Left ventricle myocardium inferior (tissue), 1 donor: ENCODE data around the gene ZNF140. TPM values are rescaled to one million over a fixed set of nuclear protein-coding genes. Genes with fewer than 3 reads are reported as not detected.

Experiments
- DNase-seq: peaks from one replicate; pipeline ENCODE4 v3.0.0-alpha.2; 2020
- H3K27ac ChIP-seq: fragments of 200-600 bp; replicated peaks from 2 replicates; pipeline ENCODE4 v1.8.0; 2021
- H3K27me3 ChIP-seq: fragments of 200-600 bp; 2 replicates; pipeline ENCODE4 v1.8.0; 2021; ENCODE audit warnings: low read depth
- H3K36me3 ChIP-seq: fragments of 200-600 bp; 2 replicates; pipeline ENCODE4 v1.8.0; 2021
- H3K4me1 ChIP-seq: fragments of 200-600 bp; 2 replicates; pipeline ENCODE4 v1.8.0; 2021
- H3K4me3 ChIP-seq: fragments of 200-600 bp; 2 replicates; pipeline ENCODE4 v1.8.0; 2021; ENCODE audit warnings: mild to moderate bottlenecking, moderate library complexity
- H3K9me3 ChIP-seq: fragments of 200-600 bp; replicated peaks from 2 replicates; pipeline ENCODE4 v1.8.0; 2021
- CTCF ChIP-seq: fragments of 200-600 bp; IDR thresholded peaks from 2 replicates; pipeline ENCODE4 v1.8.0; 2021; ENCODE audit warnings: antibody characterized with exemption, mild to moderate bottlenecking, borderline replicate concordance
- intact Hi-C: fragments of 100-400 bp; cut with micrococcal nuclease; formaldehyde crosslinking; loops from one replicate; pipeline ENCODE4 v1.11.0; 2022
- total RNA-seq: library from RNA; stranded (reverse); fragmentation: NEBNext Ultra II Directional; extraction: Animal tissue kit (Norgen Biotek cat#: 25700); gene quantifications from one replicate; pipeline ENCODE4 v1.2.1, GENCODE V29; 2021
- donor health status: DM: no; HTN: yes; CAD: no; lungs with severe emphysema.

Gene ZNF140
- total RNA-seq, 1 donor from 2014 or later: 6.7 TPM

GRCh38 chr12:133058203-133059113, 22.3 kb upstream of the ZNF140 start:
- DNase-seq: no peak
- no peak overlapping the region for H3K27ac ChIP-seq
- no peaks in the 10 kb centered on the region for H3K4me1 ChIP-seq
- peaks cover 100% of the 10 kb centered on the region for H3K36me3 ChIP-seq
- intact Hi-C loops: no loop called here
- peaks cover 100% of the 10 kb centered on the region for H3K9me3 ChIP-seq
- TF ChIP-seq CTCF: no peak
- H3K4me3 ChIP-seq: no peak overlapping the region
- H3K27me3 ChIP-seq: no peaks in the 10 kb centered on the region

- no peak for DNase-seq
- peaks cover 94% of the 10 kb centered on the region for H3K36me3 ChIP-seq
- no peak overlapping the region for H3K4me3 ChIP-seq
- H3K27me3 ChIP-seq: no peaks in the 10 kb centered on the region
- no peak overlapping the region for H3K27ac ChIP-seq
- no peak for TF ChIP-seq CTCF
- H3K9me3 ChIP-seq: peaks cover 100% of the 10 kb centered on the region
- no peaks in the 10 kb centered on the region for H3K4me1 ChIP-seq
- intact Hi-C loops: no loop called here
Observed at GRCh38 chr12:133061954-133062353, 18.8 kb upstream of the ZNF140 start.

- Histone ChIP-seq H3K27ac (no peak overlapping the region), H3K4me3 (no peak overlapping the region), H3K4me1 (no peaks in the 10 kb centered on the region), H3K36me3 (peaks cover 81% of the 10 kb centered on the region), H3K9me3 (peaks cover 100% of the 10 kb centered on the region), H3K27me3 (no peaks in the 10 kb centered on the region)
- intact Hi-C loops: no loop called here
- DNase-seq: no peak
- TF ChIP-seq CTCF: no peak
Observed at GRCh38 chr12:133063556-133063955, 17.2 kb upstream of the ZNF140 start.

GRCh38 chr12:133073836-133074235, 6.9 kb upstream of the ZNF140 start:
- Histone ChIP-seq H3K27me3 (no peaks in the 10 kb centered on the region), H3K27ac (no peak overlapping the region), H3K4me3 (no peak overlapping the region), H3K4me1 (no peaks in the 10 kb centered on the region), H3K9me3 (peaks cover 100% of the 10 kb centered on the region), H3K36me3 (peaks cover under 1% of the 10 kb centered on the region)
- intact Hi-C loops: no loop called here
- no peak for TF ChIP-seq CTCF
- no peak for DNase-seq

GRCh38 chr12:133080026-133080367, 726 bp upstream of the ZNF140 start:
- Histone ChIP-seq H3K4me3 (peak overlapping the region; percentile 76), H3K27me3 (no peaks in the 10 kb centered on the region), H3K36me3 (peaks cover 39% of the 10 kb centered on the region), H3K27ac (peak overlapping the region; percentile 95), H3K9me3 (peaks cover 83% of the 10 kb centered on the region), H3K4me1 (peaks cover 28% of the 10 kb centered on the region)
- no peak for TF ChIP-seq CTCF
- peak; percentile 98 for DNase-seq
- intact Hi-C loops: loop anchor here (2.0 kb wide), 1 partner anchor 51 kb away; the partner anchor contains the start of genes ZNF10 and ZNF891
